ENCODE results near the gene CBX8. TPM values are rescaled to one million over a fixed set of nuclear protein-coding genes. Genes with fewer than 3 reads are reported as not detected.

The CBX8 gene
- total and polyA plus RNA-seq, 2 of the 8 experiments (the other 6 are each of a cell fraction or from before 2014, with no cell fraction given): 0.09 to 2.1 TPM

- no peak overlapping the region for H2AK5ac ChIP-seq (ENCODE audit: low read depth, low read length)
- no peak overlapping the region for H2AFZ ChIP-seq (ENCODE audit: low read length)
- H3K36me3 ChIP-seq (ENCODE audit: control insufficient read depth in 2 of 4, insufficient read depth in 4 of 4, low read length in 3 of 4): peaks cover 0 to 16% (median 0%) of the 10 kb centered on the region in 4 experiments; a peak in 1 of 8 replicates
- DNase-seq (ENCODE audit: low read depth in 1 of 2, low spot score in 2 of 2) (no peak), FAIRE-seq (no peak)
- no peak overlapping the region for H3K14ac ChIP-seq (ENCODE audit: insufficient read length)
- no peaks in the 10 kb centered on the region for H3K79me1 ChIP-seq (ENCODE audit: low read depth, low read length)
- peaks cover 8% of the 10 kb centered on the region; the same call in 1 of the 2 replicates for H3K23me2 ChIP-seq (ENCODE audit: low read depth, low read length)
- H3K23ac ChIP-seq (ENCODE audit: insufficient read length): no peak overlapping the region
- ChIA-PET POLR2A (ENCODE audit: partially characterized antibody) (interaction anchor here (7.6 kb wide), 1 partner anchor 32 kb away, joined by 111 read pairs; no protein-coding TSS in a partner anchor), CTCF (ENCODE audit: partially characterized antibody) (interaction anchor here (1.0 to 11.6 kb wide), 14 partner anchors 8 to 141 kb away, joined by 3 to 181 read pairs (median 8); no protein-coding TSS in a partner anchor)
- H4K91ac ChIP-seq (replicated peaks; ENCODE audit: insufficient read length, low read length): no peak overlapping the region
- H2BK15ac ChIP-seq (ENCODE audit: low read length): no peak overlapping the region
- no peak overlapping the region for H2BK20ac ChIP-seq (ENCODE audit: low read length)
- no peak overlapping the region for H2BK5ac ChIP-seq (ENCODE audit: low read depth, low read length)
- H3K4ac ChIP-seq (replicated peaks; ENCODE audit: insufficient read length, low read depth, low read length): no peak overlapping the region
- H3K4me3 ChIP-seq (ENCODE audit: extremely low read depth in 1 of 4, insufficient read depth in 2 of 4, low read depth in 3 of 4, low read length in 4 of 4): peak overlapping the region; percentile 34 to 60 (median 46); a peak in 7 of 8 replicates
- no peak overlapping the region for H3K18ac ChIP-seq (ENCODE audit: extremely low read depth, low read length)
- WGBS, 2 experiments (ENCODE audit: extremely low coverage in 1 of 2, insufficient coverage in 1 of 2, insufficient read length in 1 of 2, insufficient replicate concordance in 2 of 2, low coverage in 1 of 2, low lambda C conversion rate in 2 of 2, missing lambda C conversion rate in 1 of 2): 2% methylated on average over 32 of the region's 39 CpGs; no CpG with 5 or more reads in 1 of the 2 experiments
- H3K4me2 ChIP-seq (ENCODE audit: insufficient read depth in 1 of 2, low read depth in 2 of 2, low read length in 2 of 2): peak overlapping the region; percentile 77 to 90
- H4K8ac ChIP-seq (ENCODE audit: extremely low read depth, insufficient read depth, low read length): peak overlapping the region; percentile 65; the same call in 1 of the 2 replicates
- H3K56ac ChIP-seq (replicated peaks; ENCODE audit: insufficient read length, low read depth, low read length): no peak overlapping the region
- no peak overlapping the region for H3K9ac ChIP-seq (replicated peaks in 1 of 4; ENCODE audit: extremely low read depth in 1 of 4, low read depth in 3 of 4, low read length in 3 of 4)
- peaks cover 6 to 8% of the 10 kb centered on the region in 2 experiments for H4K20me1 ChIP-seq (replicated peaks in 1 of 2; ENCODE audit: control insufficient read depth in 1 of 2, insufficient read depth in 2 of 2, low read length in 2 of 2)
- no peak overlapping the region for H3K27ac ChIP-seq (ENCODE audit: low read depth, low read length)
- H2BK12ac ChIP-seq (ENCODE audit: low read depth, low read length): 0 out of 2 replicates have a peak overlapping the region, but pooled peaks have one; percentile 39
- no peak overlapping the region for H2BK120ac ChIP-seq (replicated peaks; ENCODE audit: low read depth, low read length)
- H4K5ac ChIP-seq (ENCODE audit: insufficient read length, low read depth, low read length): no peak overlapping the region
- TF ChIP-seq RNF2 (IDR thresholded peaks at IDR 0.05; ENCODE audit: borderline replicate concordance, low read depth, low read length, missing control alignments, poor library complexity, severe bottlenecking): peak; percentile 61
- TF ChIP-seq POU5F1 (IDR thresholded peaks at IDR 0.05; ENCODE audit: low read depth, low read length): no peak
- TF ChIP-seq RBBP5 (IDR thresholded peaks at IDR 0.05; ENCODE audit: borderline replicate concordance, low read depth, low read length): no peak
- TF ChIP-seq CBX8 (IDR thresholded peaks at IDR 0.05; ENCODE audit: borderline replicate concordance, low read depth, low read length): no peak
- TF ChIP-seq EZH2 (IDR thresholded peaks at IDR 0.05; ENCODE audit: low read depth, low read length, severe bottlenecking): peak; percentile 91
- TF ChIP-seq TBP (IDR thresholded peaks at IDR 0.05; ENCODE audit: low read depth, low read length): no peak
- TF ChIP-seq KDM4A (IDR thresholded peaks at IDR 0.05; ENCODE audit: low read depth, low read length, severe bottlenecking): peak; percentile 6
- peaks cover 0 to 8% of the 10 kb centered on the region in 2 experiments; a peak in 2 of 4 replicates for H3K9me3 ChIP-seq (ENCODE audit: insufficient read depth in 2 of 2, low read depth in 1 of 2, low read length in 1 of 2)
- peaks cover 61 to 67% (median 66%) of the 10 kb centered on the region in 4 experiments for H3K27me3 ChIP-seq (replicated peaks in 1 of 4; ENCODE audit: control insufficient read depth in 3 of 4, extremely low read depth in 1 of 4, insufficient read depth in 3 of 4, low read length in 3 of 4)
- peaks cover 0 to 23% (median 15%) of the 10 kb centered on the region in 4 experiments; a peak in 5 of 7 replicates for H3K4me1 ChIP-seq (replicated peaks in 1 of 4; ENCODE audit: control insufficient read depth in 3 of 4, insufficient read depth in 4 of 4, low read length in 3 of 4)
- no peaks in the 10 kb centered on the region for H3K79me2 ChIP-seq (ENCODE audit: control insufficient read depth in 1 of 2, insufficient read depth in 2 of 2, low read length in 2 of 2)
Measured at GRCh38 chr17:79843474-79843815, 46.6 kb upstream of the CBX8 start.

Measured in H1 (cell line).